GM12878 (cell line): ENCODE results near the gene CEBPE. TPM values are rescaled to one million over a fixed set of nuclear protein-coding genes. Genes with fewer than 3 reads are reported as not detected.

Source experiments
- BCL11A ChIP-seq: IDR thresholded peaks from 2 replicates; pipeline ENCODE4 v1.6.1; 2011; ENCODE audit warnings: low read depth, low read length
- MYB ChIP-seq: fragments of 150-350 bp; IDR thresholded peaks from 2 replicates; pipeline ENCODE4 v1.6.1; 2014; ENCODE audit warnings: mild to moderate bottlenecking, low read depth, low read length, borderline replicate concordance
- NKRF ChIP-seq: fragments of 450-650 bp; conservative IDR thresholded peaks from 2 replicates; pipeline ENCODE4 v1.6.1; 2017; ENCODE audit warnings: mild to moderate bottlenecking, moderate library complexity
- ZBTB11 ChIP-seq: fragments of 450-650 bp; formaldehyde crosslinking; IDR thresholded peaks from 2 replicates; pipeline ENCODE4 v1.5.0; 2022; ENCODE audit warnings: mild to moderate bottlenecking, missing genetic modification characterization
- ZNF687 ChIP-seq: fragments of 450-650 bp; IDR thresholded peaks from 2 replicates; pipeline ENCODE4 v1.6.1; 2017; ENCODE audit warnings: mild to moderate bottlenecking, moderate library complexity
- polyA plus RNA-seq, 11 experiments: library from polyadenylated mRNA; depleted of rRNA in 4 of 11; unstranded in 6 of 11; stranded (reverse) in 5 of 11; fragments of >200 nt; fragmentation: Nextera tagmentation in 4 of 11; fragmentation: Illumina TruSeq in 1 of 11; extraction: Ambion mirVana in 4 of 11; extraction: Trizol in 1 of 11; gene quantifications; 1 replicate in 1 of 11; 2 replicates in 10 of 11; pipeline versions ENCODE4 v1.2.1 to v1.2.3, GENCODE V29; 2011 to 2016; ENCODE audit warnings: inconsistent platforms in 2 of 11, missing spikeins in 2 of 11, low read depth in 1 of 11
- total RNA-seq, 4 experiments: library from RNA; depleted of rRNA in 3 of 4; stranded (reverse); fragments of >200 nt in 3 of 4; fragmentation: Illumina TruSeq in 1 of 4; extraction: Trizol in 1 of 4; gene quantifications; 2 replicates each; pipeline versions ENCODE4 v1.2.1 to v1.2.3, GENCODE V29; 2013 to 2021

The CEBPE gene
- total and polyA plus RNA-seq, 10 of the 15 experiments (the other 5 are each of a cell fraction or from before 2014, with no cell fraction given), result 0.09 to 0.45 (median 0.24) TPM; not detected in 7

GRCh38 chr14:23123419-23123818 lies 4.4 kb upstream of the CEBPE start (continued):
- TF ChIP-seq ZBTB11 (CRISPR knock-in tag) (no peak), BCL11A (no peak), ZNF687 (no peak), NKRF (no peak), MYB (no peak)
